ENCODE data around the gene ATP1A4. TPM values are rescaled to one million over a fixed set of nuclear protein-coding genes. Genes with fewer than 3 reads are reported as not detected.

Gene ATP1A4
- total RNA-seq, 1 experiment from 2014 or later, result not detected

DNA sequence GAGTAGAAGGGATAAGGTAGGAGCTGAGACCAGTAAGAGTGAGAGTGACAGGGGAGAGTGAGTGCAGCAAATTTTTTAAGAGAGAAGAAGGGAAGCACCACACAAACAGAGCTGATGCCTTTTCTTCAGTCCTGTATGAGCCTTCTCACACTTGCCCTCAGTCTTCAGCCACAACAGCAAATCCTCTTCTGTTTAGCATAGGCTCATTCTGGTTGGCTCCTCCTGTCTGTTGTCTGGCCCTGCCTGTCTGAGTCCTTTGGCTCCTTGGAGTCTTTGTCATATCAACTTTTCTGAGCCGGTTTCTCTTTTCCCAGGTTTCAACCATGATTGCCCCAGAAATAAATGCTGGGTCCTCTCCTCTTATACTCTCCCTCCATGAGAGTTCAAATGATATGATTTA lies 26.3 kb downstream of the ATP1A4 start:
- no peak overlapping the region for H3K4me3 ChIP-seq
- no peaks in the 10 kb centered on the region for H3K36me3 ChIP-seq
- no peak for DNase-seq
- no peaks in the 10 kb centered on the region for H3K9me3 ChIP-seq
- H3K27me3 ChIP-seq, result no peaks in the 10 kb centered on the region; the same call in none of the 2 replicates

DNA sequence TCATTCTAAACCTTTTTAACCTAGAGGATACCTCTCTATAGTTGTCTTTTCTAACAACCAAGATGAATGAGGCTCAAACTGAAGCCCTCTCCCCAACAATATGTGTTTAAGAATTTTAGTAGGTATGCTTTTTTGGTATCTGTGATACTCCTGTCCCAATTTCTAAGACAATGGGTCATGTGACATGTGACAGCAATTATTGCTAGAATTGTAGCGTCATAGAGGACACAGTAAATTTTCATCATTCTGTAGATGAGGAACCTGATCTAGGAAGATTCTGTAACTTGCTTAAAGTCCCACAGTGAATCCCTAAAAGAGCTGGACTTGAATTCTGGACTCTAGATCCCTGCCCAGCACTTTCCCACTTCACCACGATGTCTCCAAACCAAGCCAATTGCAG lies 27.3 kb downstream of the ATP1A4 start:
- Histone ChIP-seq H3K36me3 (no peaks in the 10 kb centered on the region), H3K27me3 (no peaks in the 10 kb centered on the region; the same call in none of the 2 replicates), H3K4me3 (no peak overlapping the region), H3K9me3 (no peaks in the 10 kb centered on the region)
- DNase-seq, result no peak

DNA sequence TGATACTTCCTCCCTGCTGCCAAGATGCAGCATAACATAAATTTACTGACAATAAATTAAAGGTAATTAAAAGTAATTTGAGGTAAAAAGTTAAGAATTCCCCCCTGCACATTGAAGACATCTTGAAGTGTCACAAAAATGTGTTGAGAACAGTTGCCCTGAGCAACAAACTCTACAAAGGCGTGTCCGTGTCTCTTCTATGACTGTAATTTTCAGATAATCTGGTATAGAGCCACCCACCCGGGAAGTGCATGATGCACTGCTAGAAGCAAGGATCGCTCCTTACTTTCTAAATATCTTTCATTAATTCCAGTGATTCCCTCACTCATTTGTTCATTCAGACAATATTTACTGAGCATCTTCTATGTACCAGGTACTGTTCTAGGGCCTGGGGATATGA lies 27.9 kb downstream of the ATP1A4 start:
- no peaks in the 10 kb centered on the region for H3K9me3 ChIP-seq
- no peaks in the 10 kb centered on the region for H3K36me3 ChIP-seq
- no peak overlapping the region for H3K4me3 ChIP-seq
- H3K27me3 ChIP-seq, result no peaks in the 10 kb centered on the region; the same call in none of the 2 replicates
- DNase-seq, result no peak

DNA sequence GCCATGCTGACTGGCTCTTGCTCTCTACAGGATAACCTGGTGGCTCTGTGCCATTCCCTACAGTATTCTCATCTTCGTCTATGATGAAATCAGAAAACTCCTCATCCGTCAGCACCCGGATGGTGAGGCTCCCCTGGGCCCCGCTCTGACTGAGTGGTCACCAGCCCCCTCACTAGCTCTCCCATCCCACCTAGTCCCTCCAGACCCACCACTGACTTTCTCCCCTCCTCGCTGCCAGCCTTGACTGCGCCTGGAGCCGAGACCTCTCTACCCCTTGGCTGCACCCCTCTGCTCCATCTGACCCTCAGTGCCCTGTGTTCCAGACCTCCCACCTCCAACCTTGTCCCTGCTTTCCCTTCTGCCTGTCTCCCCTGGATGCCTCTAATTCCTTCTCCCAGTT lies 34.8 kb downstream of the ATP1A4 start:
- no peaks in the 10 kb centered on the region; the same call in 1 of the 2 replicates for H3K27me3 ChIP-seq
- no peaks in the 10 kb centered on the region for H3K36me3 ChIP-seq
- DNase-seq, result no peak
- H3K9me3 ChIP-seq, result no peaks in the 10 kb centered on the region
- H3K4me3 ChIP-seq, result no peak overlapping the region

DNA sequence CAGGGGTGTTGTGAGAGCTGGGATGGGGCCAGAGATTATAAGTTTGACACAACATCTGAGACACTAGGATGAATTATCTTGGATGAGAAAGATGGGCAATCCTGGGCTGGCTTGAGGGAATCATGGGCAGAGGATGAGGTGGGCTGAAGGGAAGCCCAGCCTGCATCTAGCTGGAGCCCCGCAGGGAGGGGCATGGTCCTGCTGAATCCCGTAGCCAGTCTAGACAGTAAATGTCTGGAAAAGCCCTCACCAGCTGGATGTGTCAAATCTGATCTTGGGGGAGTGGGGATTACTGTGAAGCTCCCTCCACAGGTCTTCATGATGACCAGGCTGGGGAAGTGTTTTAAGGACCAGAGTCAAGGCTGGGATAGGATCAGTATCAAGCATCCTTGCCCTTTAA lies 35.3 kb downstream of the ATP1A4 start:
- no peaks in the 10 kb centered on the region for H3K9me3 ChIP-seq
- no peaks in the 10 kb centered on the region; the same call in 1 of the 2 replicates for H3K27me3 ChIP-seq
- no peaks in the 10 kb centered on the region for H3K36me3 ChIP-seq
- no peak for DNase-seq
- H3K4me3 ChIP-seq, result no peak overlapping the region

DNA sequence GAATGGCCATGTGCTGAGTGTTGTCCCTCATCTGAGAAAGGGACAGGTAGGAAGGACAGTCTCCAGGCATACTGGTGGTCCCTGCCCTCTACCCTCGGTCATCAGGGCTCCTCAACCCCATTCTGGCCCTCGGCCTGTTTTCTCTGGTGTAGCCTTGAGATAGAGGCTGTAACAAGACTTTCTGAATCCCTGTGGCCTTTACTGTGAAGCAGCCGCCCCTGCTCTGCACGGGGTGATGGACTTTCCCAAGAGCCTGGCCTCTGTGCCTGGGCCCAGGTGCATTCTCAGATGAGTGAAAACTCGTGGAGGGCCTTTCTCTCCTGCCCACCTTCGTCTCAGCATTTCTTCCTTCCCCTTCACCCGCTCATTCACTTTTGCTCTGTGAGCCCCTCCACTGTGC lies 36.0 kb downstream of the ATP1A4 start:
- H3K36me3 ChIP-seq, result no peaks in the 10 kb centered on the region
- DNase-seq, result no peak
- no peaks in the 10 kb centered on the region for H3K27me3 ChIP-seq
- no peak overlapping the region for H3K4me3 ChIP-seq
- no peaks in the 10 kb centered on the region for H3K9me3 ChIP-seq

DNA sequence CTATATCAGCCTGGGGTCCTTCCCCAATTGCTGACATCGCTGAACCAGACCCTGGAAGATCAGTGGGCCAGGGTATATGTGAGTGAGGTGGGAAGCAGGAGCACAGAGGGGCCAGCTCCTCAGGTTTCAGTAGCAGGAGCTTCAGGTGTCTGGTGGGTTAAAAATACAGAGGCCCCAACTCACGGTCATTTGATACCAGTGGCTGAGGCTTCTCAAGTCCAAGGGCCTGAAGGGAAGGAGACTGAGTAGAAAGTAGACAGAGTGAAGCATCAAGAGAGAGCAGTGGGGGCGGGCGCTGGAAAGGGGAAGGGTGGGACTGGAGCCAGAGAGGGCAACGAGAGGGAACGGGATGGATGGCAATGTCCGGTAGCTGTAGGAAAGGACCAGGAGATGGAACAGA lies 36.9 kb downstream of the ATP1A4 start:
- Histone ChIP-seq H3K4me3 (no peak overlapping the region), H3K36me3 (no peaks in the 10 kb centered on the region), H3K9me3 (no peaks in the 10 kb centered on the region), H3K27me3 (no peaks in the 10 kb centered on the region)
- no peak for DNase-seq

DNA sequence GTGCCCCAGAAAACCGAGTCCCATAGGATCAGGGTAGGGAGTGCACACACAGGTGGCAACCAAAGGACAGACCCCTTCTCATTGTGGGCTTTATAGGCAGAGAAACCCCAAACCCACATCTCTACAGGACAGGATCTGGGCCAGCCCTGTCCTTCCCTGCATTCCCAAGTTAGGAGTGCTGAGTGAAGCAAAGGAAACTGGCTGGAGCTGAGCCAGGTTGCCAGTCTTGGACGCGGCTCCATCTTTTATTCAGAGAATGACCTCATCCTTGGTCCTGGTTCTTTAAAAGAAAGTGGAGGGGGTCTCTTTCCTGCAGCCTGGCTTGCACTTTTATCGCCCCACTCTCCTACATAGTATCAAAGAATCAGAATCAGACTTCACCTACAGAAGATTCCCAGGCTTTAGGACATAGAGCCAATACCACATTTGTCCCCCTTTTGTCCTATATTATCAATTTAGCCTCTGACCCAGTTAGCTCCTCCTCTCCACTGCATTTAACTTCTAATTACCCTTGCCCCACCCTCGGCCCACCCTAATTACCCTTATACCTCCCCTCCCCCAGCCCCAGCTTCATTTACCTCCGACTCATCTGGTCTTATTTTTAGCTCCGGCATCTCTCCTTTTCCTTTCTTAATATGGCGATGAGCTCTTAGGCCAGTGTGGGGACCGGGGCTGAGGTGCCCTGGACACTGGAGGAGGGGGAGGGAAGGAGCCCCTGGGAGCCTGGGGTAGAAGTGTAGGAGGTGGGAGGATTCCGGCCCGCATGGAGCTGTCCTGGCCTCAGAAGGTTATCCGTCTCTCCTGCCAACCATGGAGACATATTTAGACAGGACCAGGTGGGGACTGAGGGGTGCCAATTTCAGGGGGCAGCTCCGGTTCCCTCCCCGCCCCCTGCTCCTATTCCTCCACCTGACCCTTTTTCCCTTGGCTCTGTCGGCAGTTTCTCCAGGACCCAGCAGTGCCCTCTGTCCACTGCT lies 38.5 kb downstream of the ATP1A4 start, which contains the start of gene CASQ1:
Gene CASQ1, plus strand, starts transcription at position 927 of the 977 bp plus-strand sequence. CDS start 177 bp downstream, outside the sequence.
- H3K4me3 ChIP-seq, result no peak within 1 kb of the TSS
- no peaks in the 10 kb centered on the region for H3K36me3 ChIP-seq
- DNase-seq, result peak; percentile 78
- H3K27me3 ChIP-seq, result no peaks in the 10 kb centered on the region
- no peaks in the 10 kb centered on the region for H3K9me3 ChIP-seq

DNA sequence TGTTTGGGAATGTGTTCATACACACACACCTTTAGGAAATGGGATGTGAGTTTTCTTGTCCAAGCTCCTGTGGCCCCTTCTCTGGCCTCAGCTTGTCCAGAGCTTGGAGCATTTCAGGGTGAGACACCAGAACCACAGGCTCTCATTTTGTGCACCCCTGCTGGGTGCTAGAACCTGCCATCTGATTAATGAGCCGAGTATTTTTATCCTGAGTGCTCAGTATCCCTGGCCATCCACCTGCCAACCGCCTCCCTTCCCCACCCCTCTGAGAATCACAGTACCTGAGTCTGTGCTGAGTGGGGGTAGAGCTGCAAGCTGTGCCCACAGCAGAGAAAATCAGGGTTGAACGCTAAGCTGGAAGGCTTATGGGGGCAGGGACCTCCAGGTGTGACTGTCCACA lies 40.4 kb downstream of the ATP1A4 start:
- Histone ChIP-seq H3K4me3 (no peak overlapping the region), H3K27me3 (no peaks in the 10 kb centered on the region), H3K36me3 (no peaks in the 10 kb centered on the region), H3K9me3 (no peaks in the 10 kb centered on the region)
- no peak for DNase-seq

DNA sequence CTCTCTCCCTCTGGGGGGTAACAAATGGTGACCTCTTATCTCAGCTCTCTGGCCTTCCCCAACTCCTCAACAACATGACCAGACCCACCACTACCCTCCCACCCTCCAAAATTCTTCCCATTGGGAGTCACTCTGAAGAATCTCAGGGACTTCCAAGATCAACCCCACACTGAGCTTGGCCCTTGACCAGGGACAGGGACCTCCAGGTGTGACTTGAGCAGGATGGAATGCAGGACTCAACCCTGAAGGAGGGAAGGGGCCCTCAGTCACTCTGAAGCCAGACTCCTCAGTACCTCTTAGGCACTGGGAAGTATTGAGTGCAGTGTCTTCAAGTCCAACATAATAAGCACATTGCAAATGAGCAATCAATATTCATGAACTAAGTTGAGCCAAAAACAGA lies 40.8 kb downstream of the ATP1A4 start:
- Histone ChIP-seq H3K36me3 (no peaks in the 10 kb centered on the region), H3K9me3 (no peaks in the 10 kb centered on the region), H3K27me3 (no peaks in the 10 kb centered on the region), H3K4me3 (no peak overlapping the region)
- DNase-seq, result no peak

DNA sequence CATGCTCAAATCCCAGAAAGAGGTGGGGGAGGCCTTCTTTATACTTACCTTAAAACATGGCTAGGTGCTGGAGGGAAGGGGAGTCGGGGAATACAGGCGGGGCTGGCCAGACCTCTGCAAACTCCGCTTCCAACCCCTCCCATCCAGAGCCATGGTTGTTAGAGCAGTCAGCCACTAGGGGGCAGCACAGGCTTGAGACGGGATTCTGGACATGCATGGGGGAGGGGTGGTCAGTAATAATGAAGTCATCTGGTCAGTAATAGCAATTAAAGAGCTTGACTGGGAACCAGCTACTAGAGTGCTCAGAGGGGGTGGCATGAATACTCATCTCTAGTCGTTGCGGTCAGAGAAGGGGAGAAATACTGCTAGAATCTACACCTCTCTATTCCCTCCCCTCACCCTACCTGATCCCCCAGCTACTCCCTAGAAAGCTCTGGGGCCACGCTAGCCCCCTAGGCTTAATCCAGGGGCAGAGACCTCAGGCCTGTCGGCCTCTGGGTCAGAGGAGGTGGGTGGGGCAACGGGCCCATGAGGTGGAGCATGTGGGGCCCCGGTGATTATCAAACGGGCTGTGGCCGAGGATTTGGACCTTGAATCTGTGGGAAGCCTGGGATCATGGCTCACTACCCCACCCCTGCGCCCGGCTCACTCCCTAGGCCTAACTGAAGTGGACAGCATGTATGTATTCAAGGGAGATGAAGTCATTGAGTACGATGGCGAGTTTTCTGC lies 41.9 kb downstream of the ATP1A4 start:
- peak; percentile 75 for DNase-seq
- Histone ChIP-seq H3K36me3 (no peaks in the 10 kb centered on the region), H3K27me3 (no peaks in the 10 kb centered on the region), H3K9me3 (no peaks in the 10 kb centered on the region), H3K4me3 (no peak overlapping the region)

DNA sequence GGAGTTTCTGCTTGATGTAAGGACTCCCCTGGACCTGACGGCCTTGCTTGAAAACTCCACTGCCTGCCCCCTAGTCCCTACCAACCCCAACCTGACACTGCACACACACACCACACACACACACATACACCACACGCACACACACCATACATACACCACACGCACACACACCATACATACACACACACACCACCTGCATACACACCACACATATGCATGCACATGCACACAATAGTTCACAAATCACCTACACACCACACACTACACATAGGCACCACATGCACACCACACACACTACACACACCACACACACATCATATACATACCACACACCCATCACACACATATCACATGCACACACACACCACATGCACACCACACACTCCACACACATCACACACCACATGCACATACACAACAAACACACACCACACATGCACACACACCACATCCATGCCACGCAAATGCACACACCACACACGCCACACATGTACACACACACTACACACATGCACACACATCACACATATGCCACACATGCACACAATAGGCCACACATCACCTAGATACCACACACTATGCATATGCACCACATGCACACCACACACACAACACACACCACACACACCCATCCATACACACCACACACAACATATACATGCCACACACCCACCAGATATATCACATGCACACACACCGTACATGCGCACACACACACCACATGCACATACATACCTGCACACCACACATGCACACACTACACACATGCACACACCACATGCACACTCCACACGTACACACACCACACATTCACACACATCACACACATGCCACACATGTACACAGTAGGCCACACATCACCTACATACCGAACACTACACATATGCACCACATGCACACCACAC lies 42.7 kb downstream of the ATP1A4 start:
- Histone ChIP-seq H3K9me3 (no peaks in the 10 kb centered on the region), H3K4me3 (no peak overlapping the region), H3K27me3 (no peaks in the 10 kb centered on the region), H3K36me3 (no peaks in the 10 kb centered on the region)
- no peak for DNase-seq

DNA sequence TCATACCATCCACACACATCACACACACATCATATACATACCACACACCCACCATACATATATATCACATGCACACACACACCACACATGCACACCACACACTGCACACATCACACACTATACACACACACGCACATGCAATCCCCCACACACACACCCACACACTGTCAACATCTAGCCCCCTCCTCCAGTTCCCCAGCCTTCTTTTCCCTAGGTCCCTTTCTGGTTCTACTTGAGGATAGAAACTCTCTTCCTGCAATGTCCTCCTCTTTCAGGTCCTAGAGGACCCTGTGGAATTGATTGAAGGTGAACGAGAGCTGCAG lies 43.3 kb downstream of the ATP1A4 start:
- Histone ChIP-seq H3K4me3 (no peak overlapping the region), H3K36me3 (no peaks in the 10 kb centered on the region), H3K9me3 (no peaks in the 10 kb centered on the region), H3K27me3 (no peaks in the 10 kb centered on the region)
- DNase-seq, result no peak

DNA sequence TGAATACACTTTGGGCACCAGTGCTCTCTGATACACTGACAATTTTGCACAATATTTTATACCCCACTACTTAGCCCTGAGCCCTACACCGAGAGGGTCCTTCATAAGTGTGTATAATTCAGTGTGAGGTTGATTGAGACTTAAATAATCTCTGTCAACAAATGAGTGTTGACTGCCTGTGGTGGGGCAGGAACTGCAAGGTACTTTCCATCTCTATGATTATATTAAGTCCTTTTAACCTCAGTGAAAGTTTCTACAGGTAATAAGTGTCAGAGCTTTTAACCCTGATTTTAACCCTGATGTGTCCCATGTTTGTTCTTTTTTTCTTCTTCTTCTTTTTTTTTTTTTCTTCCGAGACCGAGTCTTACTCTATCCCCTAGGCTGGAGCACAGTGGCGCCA lies 44.7 kb downstream of the ATP1A4 start:
- DNase-seq, result no peak
- Histone ChIP-seq H3K4me3 (no peak overlapping the region), H3K9me3 (no peaks in the 10 kb centered on the region), H3K36me3 (no peaks in the 10 kb centered on the region), H3K27me3 (no peaks in the 10 kb centered on the region)

DNA sequence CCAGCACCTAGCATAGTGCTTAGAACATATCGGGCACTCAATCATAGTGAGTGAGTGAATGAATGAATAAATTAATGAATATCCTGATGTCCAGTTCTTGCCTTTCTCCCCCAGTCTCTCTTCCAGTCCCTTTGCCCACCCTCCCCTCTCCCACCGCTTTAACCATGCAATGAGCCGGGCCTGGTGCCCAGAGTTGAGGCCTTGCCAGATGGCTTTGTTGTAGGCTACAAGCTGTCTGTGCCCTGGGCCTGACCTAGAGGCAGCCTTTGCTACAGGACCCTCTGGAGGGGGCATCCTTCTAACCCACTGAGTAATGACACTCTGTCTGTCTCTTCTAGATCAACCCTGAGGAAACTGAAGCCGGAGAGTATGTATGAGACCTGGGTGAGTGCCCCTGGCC lies 45.8 kb downstream of the ATP1A4 start:
- no peak for DNase-seq
- no peaks in the 10 kb centered on the region for H3K9me3 ChIP-seq
- no peaks in the 10 kb centered on the region for H3K36me3 ChIP-seq
- H3K4me3 ChIP-seq, result no peak overlapping the region
- H3K27me3 ChIP-seq, result no peaks in the 10 kb centered on the region

DNA sequence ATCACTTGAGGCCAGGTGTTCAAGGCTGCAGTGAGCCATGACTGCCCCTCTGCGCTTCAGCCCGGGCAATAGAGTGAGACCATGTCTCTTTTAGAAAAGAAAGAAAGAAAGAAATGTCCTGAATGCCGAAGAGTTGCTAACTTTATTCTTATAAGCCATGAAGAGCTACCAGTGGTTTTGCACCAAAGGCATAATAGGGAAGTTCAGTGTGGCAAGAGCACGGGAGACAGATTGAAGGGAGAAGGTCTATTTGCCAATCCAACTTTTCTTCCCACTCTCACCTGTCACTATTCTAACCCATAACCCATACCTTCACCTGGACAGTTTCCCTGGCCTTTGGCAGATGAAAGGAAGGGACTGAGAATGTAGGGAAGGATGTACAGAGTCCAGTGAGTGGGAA lies 49.4 kb downstream of the ATP1A4 start:
- no peak overlapping the region for H3K4me3 ChIP-seq
- H3K36me3 ChIP-seq, result peaks cover 4% of the 10 kb centered on the region; the same call in 1 of the 2 replicates
- H3K9me3 ChIP-seq, result no peaks in the 10 kb centered on the region
- no peaks in the 10 kb centered on the region for H3K27me3 ChIP-seq
- no peak for DNase-seq

Measured in MG63 (cell line).